KG1 (cell line): ENCODE measurements around the gene DNAL1.

Source experiments
- DNase-seq: peaks from one replicate; lab custom pipeline; 2025; lab: John Stamatoyannopoulos, UW

Gene DNAL1

GRCh38 chr14:73744175-73744867 is 99.5 kb downstream of the DNAL1 start:
- peak; percentile 56 for DNase-seq

GRCh38 chr14:73744874-73745529 is 100.2 kb downstream of the DNAL1 start:
- DNase-seq = no peak

DNA sequence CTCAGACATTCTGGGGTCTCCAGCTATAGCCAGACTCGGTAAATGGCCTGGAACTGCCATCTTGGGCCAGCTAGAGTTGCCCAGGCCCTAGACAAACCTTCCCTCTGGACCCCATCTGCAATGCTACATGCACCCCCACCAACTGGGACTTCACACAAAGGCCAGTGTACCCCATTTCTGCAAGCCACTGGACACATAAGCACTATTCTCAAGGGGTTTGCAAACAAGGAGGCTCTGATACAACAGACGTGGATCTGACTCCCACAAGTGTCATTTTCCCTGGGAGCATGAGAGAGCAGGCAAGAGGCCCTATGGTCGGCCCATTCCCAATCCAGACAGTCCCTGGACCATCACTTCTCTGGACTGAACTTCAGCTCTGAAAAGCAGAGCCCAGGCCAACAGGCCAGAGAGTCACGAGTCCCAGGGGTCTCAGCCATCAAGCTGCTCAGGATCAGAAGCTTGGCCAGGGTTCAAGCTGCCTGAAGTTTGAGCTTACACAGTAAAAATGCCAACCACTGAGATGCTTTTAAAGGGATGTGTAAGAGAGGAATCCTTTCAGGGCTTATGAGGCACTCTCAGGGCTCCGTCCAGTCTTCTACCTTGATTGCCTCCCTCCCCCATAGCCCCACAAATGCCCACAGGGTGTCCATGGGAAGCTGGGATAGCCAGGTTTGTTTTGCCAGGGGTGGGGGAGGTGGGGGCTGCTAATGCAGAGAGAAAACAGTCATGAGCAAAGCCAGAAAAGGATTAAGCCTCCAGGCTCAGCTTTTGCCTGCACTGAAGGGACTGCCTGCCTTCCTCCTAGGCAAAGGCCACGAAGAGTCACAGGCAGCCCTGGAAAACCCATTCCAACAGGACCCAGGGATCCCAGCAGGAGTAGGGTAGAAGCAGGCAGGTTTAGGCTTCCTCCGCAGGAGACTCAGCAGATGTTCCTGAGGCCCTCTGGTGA is 101.1 kb downstream of the DNAL1 start:
- DNase-seq = no peak

GRCh38 chr14:73746520-73747378 is 102.0 kb downstream of the DNAL1 start:
- DNase-seq = no peak

- no peak for DNase-seq
These were observed 102.8 kb downstream of the DNAL1 start for GRCh38 chr14:73747379-73748211.

GRCh38 chr14:73748858-73749357 is 104.1 kb downstream of the DNAL1 start:
- no peak for DNase-seq

DNA sequence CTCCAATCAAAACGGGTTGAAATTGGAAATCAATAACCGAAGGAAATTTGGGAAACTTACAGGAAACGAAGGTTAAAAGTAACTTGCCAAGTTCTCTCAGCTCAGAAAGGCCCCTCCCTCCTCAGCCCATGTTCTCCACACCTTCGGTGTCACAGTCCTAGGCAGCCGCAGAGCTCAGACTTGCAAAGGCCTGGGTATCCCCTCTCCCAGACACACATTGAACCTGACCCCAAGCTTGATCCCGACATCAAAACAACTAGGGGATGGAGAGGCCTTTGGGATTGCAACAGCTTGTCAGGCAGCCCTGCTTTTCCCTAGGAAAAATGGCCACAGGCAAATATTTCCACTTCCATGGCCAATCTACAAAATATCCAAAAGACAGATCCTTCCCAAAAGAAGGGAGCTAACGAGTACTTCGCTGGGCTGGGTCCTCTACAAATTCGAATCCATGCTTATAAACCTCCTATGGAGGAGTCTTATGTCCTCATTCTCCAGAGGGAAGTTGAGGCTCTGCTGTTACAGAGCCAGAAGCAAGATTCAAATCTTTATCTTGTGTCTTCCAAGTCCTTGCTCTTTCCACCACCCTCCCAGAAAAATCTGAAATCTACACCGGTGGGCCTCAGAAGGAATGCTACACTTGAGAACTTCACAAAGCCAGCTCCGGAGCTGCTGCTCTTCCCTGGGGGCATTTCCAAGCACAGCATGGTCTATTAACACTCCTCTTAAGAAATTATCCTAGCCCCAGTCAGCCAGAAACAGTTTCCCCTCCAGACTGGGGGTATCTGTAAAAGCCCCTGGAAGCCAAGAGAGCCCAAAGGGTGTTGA is 105.1 kb downstream of the DNAL1 start:
- no peak for DNase-seq

DNA sequence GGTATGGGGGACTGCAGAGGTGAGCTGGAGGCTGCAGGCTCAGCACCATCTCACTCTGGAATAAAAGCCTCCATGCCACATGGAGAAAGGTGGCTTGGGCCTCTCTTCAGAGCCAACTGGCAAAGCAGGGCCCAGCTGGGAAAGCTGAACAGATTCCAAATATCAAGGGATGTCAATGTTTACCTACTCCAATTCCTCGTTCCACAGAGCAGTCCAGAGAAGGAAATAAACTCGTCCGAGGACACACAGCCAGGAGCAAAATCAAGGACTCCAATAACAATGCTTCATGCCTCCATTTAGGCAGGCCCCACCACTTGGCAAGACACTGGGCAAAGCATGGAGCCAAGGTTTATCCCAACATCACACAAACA is 105.7 kb downstream of the DNAL1 start:
- no peak for DNase-seq

DNA sequence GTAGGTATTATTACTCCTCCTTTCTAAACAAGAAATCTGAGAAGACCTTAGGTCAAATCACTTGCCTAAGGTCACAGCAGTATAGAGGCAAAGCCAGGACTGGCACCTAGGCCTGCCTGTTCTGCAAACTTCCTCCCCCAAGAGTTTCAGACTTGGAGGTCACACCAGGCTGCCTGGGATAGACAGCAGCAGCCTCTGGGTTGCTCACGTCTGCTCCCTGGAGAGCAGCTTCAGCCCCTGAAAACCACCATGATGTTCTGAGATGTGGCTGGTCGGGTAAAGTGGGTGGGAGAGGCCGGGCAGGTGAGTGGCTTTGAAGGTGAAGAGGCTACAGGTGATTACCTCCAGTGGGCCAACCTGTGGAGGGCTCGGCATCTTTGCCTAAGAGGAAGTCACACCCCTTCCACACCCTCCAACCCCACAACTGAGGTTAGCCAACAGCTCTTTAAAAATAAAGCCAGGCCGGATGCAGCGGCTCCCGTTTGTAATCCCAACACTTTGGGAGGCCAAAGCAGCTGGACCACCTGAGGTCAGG is 106.4 kb downstream of the DNAL1 start:
- DNase-seq = no peak

DNA sequence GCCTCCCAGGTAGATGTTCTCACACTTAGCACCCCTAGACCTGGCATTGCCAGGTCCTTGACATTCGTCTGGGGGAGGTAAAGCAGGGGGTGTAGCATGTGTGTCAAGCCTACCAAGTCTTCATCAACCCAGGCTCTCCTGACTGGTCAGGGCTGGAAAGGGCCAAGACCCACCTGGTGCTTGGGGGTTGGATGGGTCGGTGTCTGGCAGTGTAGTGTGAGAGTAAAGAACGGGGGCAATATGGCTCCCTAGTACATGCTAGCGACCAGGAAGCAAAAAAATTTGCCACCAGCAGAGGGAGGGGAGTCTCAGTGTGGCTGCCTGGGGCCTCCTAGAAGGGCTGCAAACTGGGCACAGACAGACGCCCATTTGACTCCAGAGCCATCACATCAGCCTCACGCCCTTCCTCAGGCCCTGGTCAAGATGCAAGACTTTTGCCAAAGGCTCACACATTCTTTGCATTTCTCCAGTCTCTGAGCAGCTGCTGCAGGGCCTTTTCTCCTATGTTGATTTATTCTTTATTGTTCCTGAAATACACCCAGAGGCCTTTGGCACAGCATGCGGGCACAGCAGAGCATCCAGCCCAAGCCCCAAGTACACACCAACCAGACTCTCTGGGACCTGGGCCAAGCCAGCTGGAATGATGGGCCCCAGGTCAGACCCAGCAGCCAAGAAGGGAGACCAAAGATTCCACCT is 107.7 kb downstream of the DNAL1 start:
- DNase-seq = no peak
